Measurements from ENCODE around the gene DPP4. TPM values are rescaled to one million over a fixed set of nuclear protein-coding genes. Genes with fewer than 3 reads are reported as not detected.

The DPP4 gene
- total RNA-seq, 1 experiment from 2014 or later: 2.8 TPM

DNA sequence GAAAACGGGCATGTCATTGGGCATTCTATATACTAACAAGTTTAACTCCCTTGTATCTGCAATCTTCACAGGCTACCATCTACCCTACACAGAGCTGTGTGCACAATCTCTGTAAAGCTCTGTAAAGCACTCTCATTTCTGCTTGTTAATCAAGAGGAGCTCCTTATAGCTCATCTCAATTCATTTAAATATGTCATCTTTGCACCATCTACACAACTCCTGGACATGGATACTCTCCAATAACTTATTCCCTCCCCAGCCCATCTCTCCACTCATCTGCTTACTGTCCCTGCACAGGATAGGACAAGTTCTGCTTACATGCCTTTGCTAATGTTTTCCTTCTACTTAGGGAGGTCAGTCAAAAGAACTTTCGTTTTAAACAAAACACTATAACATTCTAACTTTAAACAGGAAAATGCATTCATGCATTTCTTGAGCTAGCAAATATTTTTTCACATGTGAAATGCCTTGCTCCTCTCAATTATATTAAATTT lies 61.4 kb downstream of the DPP4 start:
- Histone ChIP-seq H3K9me3 (ENCODE audit: control insufficient read depth, low read depth, low read length) (no peaks in the 10 kb centered on the region), H2BK12ac (ENCODE audit: insufficient read length, low read depth, low read length) (no peak overlapping the region), H3K27me3 (ENCODE audit: insufficient read depth, low read length) (no peaks in the 10 kb centered on the region), H3K79me2 (ENCODE audit: insufficient read depth, low read length) (no peaks in the 10 kb centered on the region), H2BK5ac (ENCODE audit: insufficient read length, low read length) (no peak overlapping the region), H3K4me1 (ENCODE audit: insufficient read depth, low read length) (peaks cover 3% of the 10 kb centered on the region; the same call in 1 of the 2 replicates), H3K79me1 (ENCODE audit: insufficient read depth, low read depth, low read length, poor library complexity, severe bottlenecking) (no peaks in the 10 kb centered on the region), H2BK20ac (ENCODE audit: low read depth, low read length, poor library complexity, severe bottlenecking) (no peak overlapping the region), H2BK120ac (ENCODE audit: low read depth, low read length, poor library complexity, severe bottlenecking) (no peak overlapping the region), H3T11ph (ENCODE audit: low read length) (no peak overlapping the region), H3K9ac (ENCODE audit: extremely low read depth, insufficient read length, low read length) (no peak overlapping the region), H3K56ac (ENCODE audit: insufficient read length, low read depth, low read length) (no peak overlapping the region), H3K23ac (ENCODE audit: insufficient read length, low read depth, low read length) (no peak overlapping the region), H3K4ac (ENCODE audit: low read depth, low read length) (no peak overlapping the region), H3K18ac (ENCODE audit: insufficient read length, low read depth, low read length) (no peak overlapping the region), H4K8ac (replicated peaks; ENCODE audit: insufficient read length, low read depth, low read length) (no peak overlapping the region), H3K27ac (ENCODE audit: insufficient read length, low read depth, low read length) (no peak overlapping the region), H2AK5ac (ENCODE audit: insufficient read length, low read length) (no peak overlapping the region), H4K5ac (ENCODE audit: insufficient read length, low read depth, low read length) (no peak overlapping the region), H3K4me2 (ENCODE audit: insufficient read depth, insufficient read length, low read length) (no peak overlapping the region), H4K20me1 (ENCODE audit: control insufficient read depth, insufficient read depth, insufficient read length) (no peaks in the 10 kb centered on the region), H2AFZ (ENCODE audit: low read length) (no peak overlapping the region), H4K91ac (ENCODE audit: insufficient read length, low read depth, low read length) (no peak overlapping the region), H3K14ac (ENCODE audit: insufficient read depth, low read length) (no peak overlapping the region), H2BK15ac (ENCODE audit: low read depth, low read length) (no peak overlapping the region), H3K23me2 (ENCODE audit: insufficient read length, low read depth, low read length, poor library complexity, severe bottlenecking) (no peaks in the 10 kb centered on the region)
- WGBS (ENCODE audit: extremely low coverage, insufficient read length, low lambda C conversion rate): no CpG with 5 or more reads among the region's 2 CpGs
- Mint-ChIP-seq H3K36me3 (ENCODE audit: insufficient read depth in 1 of 3, low read depth in 3 of 3) (no peaks in the 10 kb centered on the region; a peak in 1 of 7 replicates), H3K4me3 (no peak overlapping the region), H3K27me3 (ENCODE audit: low read depth) (no peaks in the 10 kb centered on the region), H3K9me3 (no peaks in the 10 kb centered on the region), H3K4me1 (peaks cover 12 to 18% of the 10 kb centered on the region in 2 experiments), H3K27ac (no peak overlapping the region)
- TF ChIP-seq, protein P1, sequence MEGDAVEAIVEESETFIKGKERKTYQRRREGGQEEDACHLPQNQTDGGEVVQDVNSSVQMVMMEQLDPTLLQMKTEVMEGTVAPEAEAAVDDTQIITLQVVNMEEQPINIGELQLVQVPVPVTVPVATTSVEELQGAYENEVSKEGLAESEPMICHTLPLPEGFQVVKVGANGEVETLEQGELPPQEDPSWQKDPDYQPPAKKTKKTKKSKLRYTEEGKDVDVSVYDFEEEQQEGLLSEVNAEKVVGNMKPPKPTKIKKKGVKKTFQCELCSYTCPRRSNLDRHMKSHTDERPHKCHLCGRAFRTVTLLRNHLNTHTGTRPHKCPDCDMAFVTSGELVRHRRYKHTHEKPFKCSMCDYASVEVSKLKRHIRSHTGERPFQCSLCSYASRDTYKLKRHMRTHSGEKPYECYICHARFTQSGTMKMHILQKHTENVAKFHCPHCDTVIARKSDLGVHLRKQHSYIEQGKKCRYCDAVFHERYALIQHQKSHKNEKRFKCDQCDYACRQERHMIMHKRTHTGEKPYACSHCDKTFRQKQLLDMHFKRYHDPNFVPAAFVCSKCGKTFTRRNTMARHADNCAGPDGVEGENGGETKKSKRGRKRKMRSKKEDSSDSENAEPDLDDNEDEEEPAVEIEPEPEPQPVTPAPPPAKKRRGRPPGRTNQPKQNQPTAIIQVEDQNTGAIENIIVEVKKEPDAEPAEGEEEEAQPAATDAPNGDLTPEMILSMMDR (conservative IDR thresholded peaks at IDR 0.05): no peak
- DNase-seq: no peak

Measured in H9 (cell line).